GM21390 (cell line): Measurements from ENCODE around the gene ORM2.
A peak's percentile ranks its signal among the peaks of the same experiment; 100 is the strongest.
"Not testable (repeated sequence)": the region's sequence is repeated elsewhere in the genome, so short reads cannot be mapped to it uniquely, and the experiment has no call there.

ENCODE experiments used
- ATAC-seq: cut with Tn5 transposase; IDR thresholded peaks from one replicate; pipeline ENCODE4 v1.9.1; 2021; ENCODE audit not compliant: unreplicated experiment

The ORM2 gene

GRCh38 chr9:114328937-114329624, 588 bp upstream of the ORM2 start:
- ATAC-seq: not testable (repeated sequence)

- no peak for ATAC-seq
These were observed 967 bp downstream of the ORM2 start for GRCh38 chr9:114330636-114331035.

- ATAC-seq: not testable (repeated sequence)
These were observed 1.8 kb downstream of the ORM2 start for GRCh38 chr9:114331229-114332195.

- not testable (repeated sequence) for ATAC-seq
These were observed 2.9 kb downstream of the ORM2 start for GRCh38 chr9:114332474-114333040.

- ATAC-seq: not testable (repeated sequence)
These were observed 4.0 kb downstream of the ORM2 start for GRCh38 chr9:114333718-114334117.

GRCh38 chr9:114334490-114334889, 4.8 kb downstream of the ORM2 start:
- no peak for ATAC-seq

GRCh38 chr9:114335745-114336144, 6.1 kb downstream of the ORM2 start:
- ATAC-seq: no peak

- ATAC-seq: no peak
These were observed 6.5 kb downstream of the ORM2 start for GRCh38 chr9:114336157-114336556.

- no peak for ATAC-seq
These were observed 7.2 kb downstream of the ORM2 start for GRCh38 chr9:114336699-114337395.

GRCh38 chr9:114338187-114338586, 8.5 kb downstream of the ORM2 start:
- ATAC-seq: no peak

GRCh38 chr9:114339130-114339908, 9.7 kb downstream of the ORM2 start:
- peak; percentile 60 for ATAC-seq

- ATAC-seq: no peak
These were observed 11.6 kb downstream of the ORM2 start for GRCh38 chr9:114341152-114341830.

- ATAC-seq: no peak
These were observed 12.3 kb downstream of the ORM2 start for GRCh38 chr9:114341991-114342390.

GRCh38 chr9:114342755-114343440, 13.2 kb downstream of the ORM2 start:
- no peak for ATAC-seq

- ATAC-seq: no peak
These were observed 14.0 kb downstream of the ORM2 start for GRCh38 chr9:114343471-114344187.

GRCh38 chr9:114344188-114344566, 14.5 kb downstream of the ORM2 start:
- ATAC-seq: no peak

- ATAC-seq: no peak
These were observed 15.0 kb downstream of the ORM2 start for GRCh38 chr9:114344692-114345091.

GRCh38 chr9:114345493-114346065, 15.9 kb downstream of the ORM2 start:
- ATAC-seq: no peak
